Subcutaneous abdominal adipose tissue (tissue), 5 donors: ENCODE data around the gene SNX32.

Source experiments
- H3K27ac ChIP-seq: one replicate; pipeline ENCODE4 v1.7.0; 2013; ENCODE audit warnings: low read depth, mild to moderate bottlenecking, inconsistent platforms, low read length, moderate library complexity
- H3K27me3 ChIP-seq, 5 donors: one replicate each; pipeline ENCODE4 v1.7.0; 2013; ENCODE audit warnings: low read length in 5 of 5, inconsistent platforms in 1 of 5; ENCODE audit not compliant: control insufficient read depth in 5 of 5, insufficient read depth in 4 of 5
- H3K36me3 ChIP-seq, 5 donors: one replicate each; pipeline ENCODE4 v1.7.0; 2013; ENCODE audit warnings: low read length in 5 of 5; ENCODE audit not compliant: control insufficient read depth in 5 of 5, insufficient read depth in 5 of 5
- H3K4me1 ChIP-seq, 5 donors: one replicate each; pipeline ENCODE4 v1.7.0; 2013; ENCODE audit warnings: low read length in 5 of 5, mild to moderate bottlenecking in 3 of 5, moderate library complexity in 1 of 5; ENCODE audit not compliant: control insufficient read depth in 5 of 5, insufficient read depth in 5 of 5
- H3K4me3 ChIP-seq, 5 donors: one replicate each; pipeline ENCODE4 v1.7.0; 2013; ENCODE audit warnings: low read length in 5 of 5, low read depth in 1 of 5
- H3K9ac ChIP-seq, 5 donors: one replicate each; pipeline ENCODE4 v1.7.0; 2013; ENCODE audit warnings: low read length in 5 of 5, mild to moderate bottlenecking in 4 of 5, moderate library complexity in 3 of 5
- H3K9me3 ChIP-seq, 5 donors: one replicate each; pipeline ENCODE4 v1.7.0; 2013; ENCODE audit warnings: low read length in 5 of 5; ENCODE audit not compliant: control insufficient read depth in 5 of 5
- donor health status: healthy.
- donor health status: healthy.
- donor health status: healthy.
- donor health status: healthy.
- donor health status: healthy.

SNX32 gene

DNA sequence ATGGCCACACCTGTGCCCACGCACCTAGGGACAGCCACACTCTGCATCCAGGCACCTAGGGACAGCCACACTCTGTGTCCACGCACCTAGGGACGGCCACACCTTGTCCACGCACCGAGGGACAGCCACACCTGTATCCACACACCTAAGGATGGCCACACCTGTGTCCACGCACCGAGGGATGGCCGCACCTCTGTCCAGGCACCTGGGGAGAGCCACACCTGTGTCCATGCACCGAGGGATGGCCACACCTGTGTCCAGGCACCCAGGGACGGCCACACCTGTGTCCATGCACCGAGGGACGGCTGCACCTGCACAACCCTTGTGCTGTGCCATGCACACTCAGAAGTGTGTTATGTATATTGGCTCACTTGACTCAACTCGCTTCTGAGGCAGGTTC, 36.1 kb upstream of the SNX32 start:
- Histone ChIP-seq H3K27me3 (peaks cover 8 to 38% (median 30%) of the 10 kb centered on the region in 5 donors), H3K9ac (no peak overlapping the region), H3K9me3 (no peaks in the 10 kb centered on the region)

DNA sequence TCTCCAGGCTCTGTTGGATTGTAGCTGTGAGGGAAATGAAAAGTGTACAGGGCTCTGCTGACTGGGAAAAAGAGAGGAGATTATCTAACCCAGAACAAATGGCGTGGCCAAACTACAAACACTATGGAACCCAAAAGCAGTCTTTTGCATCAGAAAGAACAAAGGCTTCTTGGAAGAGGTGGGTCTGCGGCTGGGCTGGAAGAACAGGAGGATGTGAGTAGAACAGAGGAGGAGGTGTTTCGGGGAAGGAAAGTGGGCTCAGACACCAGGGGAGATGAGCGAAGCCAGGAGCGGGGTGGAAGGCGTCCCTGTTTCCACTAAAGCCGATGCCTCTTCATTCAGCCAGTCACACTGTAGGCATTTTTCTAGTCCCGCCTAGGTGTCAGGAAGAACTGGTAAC, 34.9 kb upstream of the SNX32 start:
- H3K27ac ChIP-seq, result no peak overlapping the region
- H3K9ac ChIP-seq, result no peak overlapping the region
- peaks cover 18 to 44% (median 39%) of the 10 kb centered on the region in 5 donors for H3K27me3 ChIP-seq
- H3K4me1 ChIP-seq, result peaks cover 0 to 4% (median 0%) of the 10 kb centered on the region in 5 donors
- no peak overlapping the region for H3K4me3 ChIP-seq
- H3K9me3 ChIP-seq, result no peaks in the 10 kb centered on the region
- H3K36me3 ChIP-seq, result no peaks in the 10 kb centered on the region

More for the DNA sequence above, 36.1 kb upstream of the SNX32 start:
- H3K27ac ChIP-seq, result no peak overlapping the region
- no peak overlapping the region for H3K4me3 ChIP-seq
- no peaks in the 10 kb centered on the region for H3K36me3 ChIP-seq
- no peaks in the 10 kb centered on the region for H3K4me1 ChIP-seq

DNA sequence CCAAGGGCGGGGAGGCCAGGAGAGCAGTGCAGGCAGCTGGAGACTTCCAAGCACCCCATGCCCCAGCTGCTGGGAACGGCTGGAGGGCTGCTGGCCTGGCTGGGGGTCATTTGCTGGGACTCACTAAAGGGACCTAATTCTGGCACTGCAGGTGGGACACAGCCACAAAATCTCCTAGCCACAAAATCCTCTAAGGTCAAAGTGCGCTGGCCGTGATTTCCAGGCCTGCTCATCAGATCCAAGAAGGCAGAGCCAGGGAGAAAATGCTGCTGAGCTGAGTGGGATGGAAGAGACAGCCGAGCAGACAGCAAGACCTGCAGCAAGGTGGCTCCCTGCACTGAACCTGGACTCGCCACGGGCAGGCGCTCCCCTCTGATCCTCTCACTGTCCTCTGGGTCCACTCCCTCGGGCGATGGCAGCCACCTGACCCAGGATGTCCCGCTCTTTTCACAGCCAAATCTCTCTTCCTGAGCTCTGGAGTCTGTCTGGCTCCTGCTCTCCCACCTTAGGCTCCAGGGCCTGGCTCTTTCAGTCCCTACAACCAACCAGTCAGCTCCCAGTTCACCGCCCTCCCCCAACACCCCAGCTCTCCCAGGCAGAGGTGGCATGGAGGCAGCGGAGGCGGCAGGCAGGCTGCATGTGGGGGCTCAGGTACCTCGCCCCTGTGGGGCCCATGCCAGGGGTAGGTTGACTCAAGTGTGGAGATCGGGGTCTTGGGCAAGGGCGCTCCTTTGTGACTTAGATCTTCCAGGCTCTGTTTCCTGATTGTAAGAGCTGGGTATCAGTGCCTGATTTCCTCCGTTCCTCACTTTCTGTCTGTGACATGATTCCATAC, 32.4 kb upstream of the SNX32 start:
- Histone ChIP-seq H3K4me1 (peaks cover 0 to 5% (median 0%) of the 10 kb centered on the region in 5 donors), H3K9me3 (no peaks in the 10 kb centered on the region), H3K27ac (no peak overlapping the region), H3K9ac (no peak overlapping the region), H3K4me3 (no peak overlapping the region), H3K27me3 (peaks cover 24 to 49% (median 37%) of the 10 kb centered on the region in 5 donors), H3K36me3 (no peaks in the 10 kb centered on the region)

DNA sequence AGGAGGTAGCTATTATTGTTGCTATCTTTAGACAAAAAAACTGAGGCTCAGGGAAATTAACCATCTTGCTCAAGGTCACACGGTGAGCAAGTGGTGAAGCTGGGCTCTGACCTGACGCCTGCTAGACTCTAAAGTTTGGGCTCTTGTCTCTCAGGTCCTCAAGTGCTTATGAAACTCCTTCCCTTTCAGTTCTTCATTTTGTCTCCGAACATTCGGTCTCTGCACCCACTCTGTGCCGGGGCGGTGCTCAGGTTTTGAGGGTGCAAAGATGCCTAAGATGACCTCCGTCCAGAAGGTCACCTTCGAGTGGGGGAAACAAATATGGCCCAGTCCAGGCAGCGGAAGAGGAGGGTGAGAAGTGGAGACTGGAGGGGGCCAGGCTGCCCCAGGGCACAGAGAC, 30.9 kb upstream of the SNX32 start:
- Histone ChIP-seq H3K4me3 (no peak overlapping the region), H3K27ac (no peak overlapping the region), H3K27me3 (peaks cover 18 to 41% (median 31%) of the 10 kb centered on the region in 5 donors), H3K9ac (no peak overlapping the region), H3K9me3 (no peaks in the 10 kb centered on the region), H3K36me3 (no peaks in the 10 kb centered on the region), H3K4me1 (peaks cover 0 to 5% (median 0%) of the 10 kb centered on the region in 5 donors)

DNA sequence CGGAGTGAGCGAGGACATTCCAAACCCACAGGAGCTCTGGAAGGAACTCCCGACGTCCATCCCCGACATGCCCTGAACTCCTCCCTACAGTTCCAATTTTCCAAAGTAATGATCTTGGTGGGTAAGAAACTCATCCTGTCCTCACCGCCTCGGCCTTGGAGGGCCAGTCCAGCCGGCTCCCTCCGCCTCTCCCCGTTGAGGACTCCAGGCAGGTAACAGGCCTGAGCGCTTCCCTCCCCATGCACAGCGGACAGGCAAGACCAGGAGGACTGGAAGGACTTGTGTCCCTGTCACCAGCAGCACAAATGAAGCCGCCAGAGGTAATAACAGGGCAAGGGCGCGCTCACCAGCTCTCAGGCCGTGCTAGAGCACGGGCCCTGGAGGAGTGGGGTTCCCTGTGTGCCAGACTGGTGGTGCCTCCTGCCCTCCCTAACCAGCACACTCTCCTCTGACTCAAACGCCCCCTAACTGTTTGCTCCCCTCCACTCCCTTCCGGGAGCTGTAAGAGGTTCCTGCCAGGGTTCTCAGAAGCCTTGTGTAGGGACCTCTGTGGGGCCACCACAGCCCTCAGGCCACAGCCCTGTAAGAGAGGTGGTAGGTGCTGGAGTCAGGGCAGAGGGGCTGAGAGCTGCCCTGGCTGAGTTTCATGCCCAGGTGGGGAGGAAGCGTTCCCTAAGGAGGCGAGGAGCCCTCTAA, 29.8 kb upstream of the SNX32 start:
- Histone ChIP-seq H3K36me3 (no peaks in the 10 kb centered on the region), H3K9ac (no peak overlapping the region), H3K4me1 (peaks cover 0 to 5% (median 0%) of the 10 kb centered on the region in 5 donors), H3K4me3 (no peak overlapping the region), H3K27ac (no peak overlapping the region), H3K27me3 (peaks cover 17 to 37% (median 26%) of the 10 kb centered on the region in 5 donors), H3K9me3 (no peaks in the 10 kb centered on the region)

DNA sequence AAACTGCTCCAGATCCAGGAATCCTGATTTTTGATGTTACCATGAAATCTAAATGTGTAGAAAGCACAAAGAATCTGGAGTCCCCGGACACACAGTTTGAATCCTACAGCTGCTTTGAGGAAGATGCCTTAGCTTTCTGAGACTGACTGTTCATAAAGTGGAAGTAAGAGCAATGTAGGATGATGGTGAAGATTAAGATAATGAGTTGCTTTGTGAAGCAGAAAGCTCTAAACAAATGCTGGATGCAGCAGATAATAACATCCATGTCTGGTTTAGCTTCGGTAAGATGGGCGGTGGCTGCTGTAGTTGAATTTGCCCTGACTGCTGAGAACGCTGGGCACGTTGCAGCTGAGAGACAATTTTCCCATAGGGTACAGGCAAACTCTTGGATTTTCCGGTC, 26.8 kb upstream of the SNX32 start:
- Histone ChIP-seq H3K4me1 (peaks cover 7 to 20% (median 20%) of the 10 kb centered on the region in 5 donors), H3K4me3 (no peak overlapping the region), H3K9ac (no peak overlapping the region), H3K27ac (no peak overlapping the region), H3K36me3 (no peaks in the 10 kb centered on the region), H3K9me3 (no peaks in the 10 kb centered on the region), H3K27me3 (peaks cover 13 to 25% (median 17%) of the 10 kb centered on the region in 5 donors)

DNA sequence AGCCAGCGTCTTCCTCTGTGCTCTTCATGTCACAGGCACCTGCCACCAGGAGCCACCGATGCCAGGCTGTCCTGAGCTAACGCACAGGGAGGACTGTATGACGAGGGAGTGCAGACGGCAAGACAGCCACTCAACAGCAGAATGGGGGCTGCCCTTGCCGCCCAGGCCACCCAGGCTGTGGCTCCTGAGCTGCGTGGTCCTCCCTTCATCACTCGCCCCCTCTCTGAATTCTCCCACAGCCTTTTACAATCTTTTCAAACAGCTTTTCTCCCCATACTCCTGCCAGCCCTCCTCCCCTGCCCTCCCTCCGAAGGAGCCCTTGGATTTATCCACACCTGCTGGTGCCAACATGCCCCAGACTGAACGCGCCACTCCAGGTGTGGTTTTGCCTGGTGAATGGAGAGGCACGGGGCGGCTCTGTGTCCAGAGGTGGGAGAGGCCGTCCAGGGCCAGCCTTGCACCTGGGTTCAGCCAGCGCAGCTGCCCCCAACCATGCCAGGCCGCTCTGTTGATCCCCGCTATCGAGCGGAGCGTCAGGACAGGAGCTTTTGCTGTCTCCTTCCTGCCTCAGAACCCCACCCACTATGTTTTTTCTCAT, 24.9 kb upstream of the SNX32 start:
- Histone ChIP-seq H3K9me3 (no peaks in the 10 kb centered on the region), H3K4me3 (no peak overlapping the region), H3K36me3 (no peaks in the 10 kb centered on the region), H3K9ac (no peak overlapping the region), H3K27me3 (peaks cover 4 to 15% (median 6%) of the 10 kb centered on the region in 5 donors), H3K4me1 (peaks cover 12 to 38% (median 33%) of the 10 kb centered on the region in 5 donors), H3K27ac (no peak overlapping the region)

DNA sequence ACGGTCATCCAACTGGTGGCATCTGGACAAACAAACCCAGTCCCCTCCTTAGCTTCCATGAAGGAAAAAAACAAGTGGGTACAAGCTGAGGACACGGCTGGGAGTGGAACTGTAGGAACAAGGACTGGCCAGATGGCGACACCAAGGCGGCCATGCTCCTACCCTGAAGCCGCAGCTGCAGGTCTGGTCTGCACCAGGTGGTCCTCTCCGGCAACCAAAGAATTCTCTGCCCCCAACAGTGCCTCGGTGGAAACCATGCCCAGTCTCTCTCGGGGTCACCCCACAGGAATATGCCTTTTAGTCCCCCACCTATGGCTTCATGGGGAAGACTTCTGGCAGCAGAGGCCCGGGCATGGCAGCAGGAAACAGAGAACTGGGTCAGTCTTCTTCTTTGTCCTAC, 24.3 kb upstream of the SNX32 start:
- Histone ChIP-seq H3K36me3 (no peaks in the 10 kb centered on the region), H3K27ac (no peak overlapping the region), H3K4me3 (no peak overlapping the region), H3K9me3 (no peaks in the 10 kb centered on the region), H3K4me1 (peaks cover 17 to 44% (median 40%) of the 10 kb centered on the region in 5 donors), H3K27me3 (peaks cover 0 to 10% (median 0%) of the 10 kb centered on the region in 5 donors), H3K9ac (no peak overlapping the region)

DNA sequence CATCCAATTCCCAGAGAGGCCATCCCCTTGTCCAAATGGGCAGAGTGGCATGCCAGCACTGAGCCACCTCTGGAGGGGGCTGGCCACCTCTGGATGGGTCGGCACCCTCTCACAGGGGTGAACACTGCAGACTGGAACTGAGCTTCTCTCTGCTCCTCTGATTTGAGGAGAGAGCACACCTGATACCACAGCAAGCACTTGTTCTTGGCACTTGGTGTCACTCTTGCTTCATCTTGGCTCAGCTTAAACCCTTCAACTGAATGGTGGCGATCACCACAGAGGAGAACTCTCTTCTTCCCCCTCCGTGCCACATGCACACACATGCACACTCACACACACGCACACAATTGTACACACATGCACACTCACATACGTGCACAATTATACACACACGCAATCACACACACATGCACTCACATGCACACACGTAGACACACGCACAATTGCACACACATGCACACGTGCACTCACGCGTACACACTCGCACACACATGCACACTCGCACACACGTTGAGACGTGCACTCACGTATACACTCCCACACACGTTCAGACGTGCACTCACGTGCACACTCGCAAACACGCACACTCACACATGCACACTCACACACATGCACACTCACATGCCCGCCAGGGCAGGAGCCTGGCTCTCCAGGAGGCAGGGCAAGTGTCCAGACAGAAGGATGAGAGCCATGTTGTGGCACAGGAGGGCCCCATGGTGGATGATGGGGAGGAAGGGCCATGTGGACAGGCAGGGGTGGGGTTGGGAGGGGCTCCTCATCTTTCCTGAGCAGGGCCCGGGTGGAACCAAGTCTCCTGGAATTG, 23.5 kb upstream of the SNX32 start:
- H3K27ac ChIP-seq, result no peak overlapping the region
- peaks cover 22 to 52% (median 46%) of the 10 kb centered on the region in 5 donors for H3K4me1 ChIP-seq
- H3K36me3 ChIP-seq, result peaks cover 0 to 2% (median 0%) of the 10 kb centered on the region in 5 donors
- peak overlapping the region in 1 of 5 donors; percentile 16 for H3K4me3 ChIP-seq
- H3K9ac ChIP-seq, result no peak overlapping the region
- H3K9me3 ChIP-seq, result no peaks in the 10 kb centered on the region
- peaks cover 0 to 10% (median 0%) of the 10 kb centered on the region in 5 donors for H3K27me3 ChIP-seq
